DMS53 treated with DMSO at 0.1 percent for 48 hours (cell line): ENCODE data around the gene DHRS7C.
A peak's percentile ranks its signal among the peaks of the same experiment; 100 is the strongest.

Experiments
- DNase-seq: peaks from one replicate; lab custom pipeline; 2025; ENCODE audit not compliant: unreplicated experiment; lab: John Stamatoyannopoulos, UW

DHRS7C gene, protein sequence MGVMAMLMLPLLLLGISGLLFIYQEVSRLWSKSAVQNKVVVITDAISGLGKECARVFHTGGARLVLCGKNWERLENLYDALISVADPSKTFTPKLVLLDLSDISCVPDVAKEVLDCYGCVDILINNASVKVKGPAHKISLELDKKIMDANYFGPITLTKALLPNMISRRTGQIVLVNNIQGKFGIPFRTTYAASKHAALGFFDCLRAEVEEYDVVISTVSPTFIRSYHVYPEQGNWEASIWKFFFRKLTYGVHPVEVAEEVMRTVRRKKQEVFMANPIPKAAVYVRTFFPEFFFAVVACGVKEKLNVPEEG

DNA sequence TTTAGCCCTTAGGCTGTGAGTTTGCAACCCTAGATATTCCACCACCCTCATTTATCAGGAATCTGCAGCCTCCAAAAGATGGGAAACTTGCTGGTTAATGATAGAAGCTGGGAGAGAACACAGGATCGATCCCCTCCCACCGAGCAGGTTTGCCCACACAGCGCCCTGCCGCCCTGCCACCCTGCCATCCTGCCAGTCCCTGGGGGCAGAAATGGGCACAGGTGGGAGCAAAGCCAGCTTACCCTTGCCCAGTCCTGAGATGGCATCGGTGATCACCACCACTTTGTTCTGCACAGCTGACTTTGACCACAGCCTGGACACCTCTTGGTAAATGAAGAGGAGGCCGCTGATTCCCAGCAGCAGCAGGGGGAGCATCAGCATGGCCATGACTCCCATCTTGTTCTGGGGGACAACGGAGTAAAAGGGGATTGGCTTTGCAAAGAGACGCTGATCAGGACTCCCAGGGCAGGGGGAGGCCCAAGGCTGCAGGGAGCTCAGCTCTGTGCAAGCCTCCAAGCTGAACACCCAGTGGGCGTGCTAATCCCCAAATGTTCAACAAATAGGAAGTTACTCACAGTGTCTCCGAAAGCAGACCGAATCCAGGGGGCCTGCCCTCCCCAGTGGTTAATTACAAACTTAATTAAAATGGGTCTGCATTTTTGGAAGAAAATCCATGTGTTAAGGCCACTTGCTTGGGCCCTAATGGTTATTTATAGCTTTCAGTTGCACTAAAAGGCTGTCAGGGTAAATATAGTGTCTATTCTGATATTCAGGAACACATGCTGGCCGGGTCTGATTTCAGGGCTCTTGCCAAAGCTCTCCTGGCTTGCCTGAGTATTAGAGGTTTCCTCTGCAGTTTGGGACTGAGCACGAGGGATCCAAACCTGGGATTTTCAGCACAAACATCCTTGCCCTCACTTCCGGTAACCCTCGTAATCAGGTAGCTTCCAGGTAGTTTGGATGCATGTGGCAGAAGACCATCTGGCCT is at the start of gene DHRS7C:
TSS of gene DHRS7C (minus strand) at position 704 of the 988 bp plus-strand sequence. CDS start at position 396, 308 bp downstream.
- no peak for DNase-seq

- DNase-seq: no peak
Observed at GRCh38 chr17:9839433-9839832, 48.0 kb upstream of the DHRS7C start.

GRCh38 chr17:9837551-9838471 is 46.4 kb upstream of the DHRS7C start:
- no peak for DNase-seq

DNA sequence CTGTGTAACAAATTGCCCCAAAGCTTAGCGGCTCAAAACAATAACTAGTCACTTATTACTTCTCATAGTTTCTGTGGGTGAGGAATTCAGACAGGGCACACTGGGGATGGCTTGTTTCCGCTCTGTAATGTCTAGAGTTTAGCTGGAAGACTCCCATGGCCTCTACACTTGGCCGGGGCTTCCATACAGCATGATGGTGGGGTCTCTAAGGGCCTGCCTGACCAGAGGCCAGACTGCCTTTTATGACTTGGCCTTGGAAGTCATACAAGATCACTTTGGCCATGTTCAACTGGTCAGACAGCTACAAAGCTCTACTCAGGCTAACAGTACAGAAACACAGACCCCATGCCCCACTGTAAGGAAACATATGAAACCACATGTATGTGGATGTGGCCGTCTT is 42.5 kb upstream of the DHRS7C start:
- no peak for DNase-seq

GRCh38 chr17:9830711-9831110 is 39.3 kb upstream of the DHRS7C start:
- DNase-seq: no peak

DNA sequence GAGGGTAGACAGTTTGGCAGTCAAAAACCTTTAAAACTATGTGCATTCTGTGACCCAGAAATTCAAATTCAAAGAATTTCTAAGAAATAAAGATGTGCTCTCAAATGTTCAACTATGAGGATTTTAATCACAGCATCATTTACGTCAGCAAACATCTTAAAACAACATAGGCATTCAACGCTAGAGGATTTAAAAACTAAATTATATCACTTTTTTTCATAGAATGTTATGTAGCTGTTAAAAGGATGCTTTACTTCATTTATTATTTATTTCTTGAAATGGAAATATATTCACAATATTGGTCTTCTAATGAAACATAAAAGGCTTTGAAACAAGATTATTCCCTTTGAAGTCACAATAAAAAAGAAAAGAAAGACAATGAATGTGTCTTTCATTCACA is 38.0 kb upstream of the DHRS7C start:
- no peak for DNase-seq

- no peak for DNase-seq
Observed at GRCh38 chr17:9828296-9829295, 37.2 kb upstream of the DHRS7C start.

DNA sequence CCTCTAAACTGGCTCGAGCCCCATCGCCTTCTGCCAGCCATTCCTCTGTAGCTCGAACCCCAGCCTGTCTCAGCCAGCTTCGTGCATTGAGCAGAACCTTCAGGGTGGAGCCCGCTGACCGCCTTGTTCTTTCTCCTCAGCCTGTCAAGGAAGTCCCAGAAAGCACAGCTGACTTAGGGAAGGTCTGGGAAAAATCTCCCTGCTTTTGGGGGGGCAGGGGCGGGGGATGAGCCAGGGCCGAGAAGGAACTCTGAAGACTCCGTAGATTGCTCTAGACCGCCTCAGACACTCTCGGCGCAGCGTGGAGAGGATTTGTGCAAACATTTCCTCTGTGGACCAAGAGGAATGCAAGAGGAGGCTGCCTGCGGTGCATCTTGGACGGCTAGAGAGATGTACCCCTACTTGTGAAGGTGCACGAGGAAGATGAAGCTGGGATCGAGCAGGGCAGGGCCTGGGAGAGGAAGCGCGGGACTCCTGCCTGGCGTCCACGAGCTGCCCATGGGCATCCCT is 34.3 kb upstream of the DHRS7C start, which contains the start of gene GLP2R:
TSS of gene GLP2R (plus strand) at position 284 of the 510 bp plus-strand sequence. CDS start at position 424, 140 bp downstream.
- DNase-seq: no peak

DNA sequence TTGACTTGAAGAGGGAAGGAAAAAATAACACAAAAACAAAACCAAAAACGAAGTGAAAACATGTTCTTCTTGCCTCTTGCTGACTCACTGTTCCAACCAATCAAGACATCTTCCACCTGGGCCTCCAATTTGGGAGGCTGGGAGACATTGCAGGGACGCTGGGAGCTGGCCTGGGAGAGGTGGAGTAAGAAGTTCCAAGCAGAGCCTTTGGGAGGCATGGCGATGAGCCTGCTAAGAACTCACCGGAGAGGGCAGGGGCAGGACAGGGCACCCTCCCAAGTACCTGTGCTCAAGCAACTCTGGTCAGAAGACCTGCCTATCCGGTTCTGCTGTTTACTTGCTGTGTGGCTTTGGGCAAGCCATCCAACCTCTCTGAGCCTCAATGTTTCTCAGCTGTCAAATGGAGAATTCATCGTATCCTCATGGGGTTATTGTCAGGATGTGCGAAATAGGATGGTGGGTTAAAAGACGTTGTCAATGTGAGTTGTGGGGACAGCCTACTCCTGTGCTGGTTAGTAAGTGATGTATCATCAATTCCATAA is 33.5 kb upstream of the DHRS7C start:
- no peak for DNase-seq

- DNase-seq: no peak
Observed at GRCh38 chr17:9824094-9824493, 32.7 kb upstream of the DHRS7C start.

DNA sequence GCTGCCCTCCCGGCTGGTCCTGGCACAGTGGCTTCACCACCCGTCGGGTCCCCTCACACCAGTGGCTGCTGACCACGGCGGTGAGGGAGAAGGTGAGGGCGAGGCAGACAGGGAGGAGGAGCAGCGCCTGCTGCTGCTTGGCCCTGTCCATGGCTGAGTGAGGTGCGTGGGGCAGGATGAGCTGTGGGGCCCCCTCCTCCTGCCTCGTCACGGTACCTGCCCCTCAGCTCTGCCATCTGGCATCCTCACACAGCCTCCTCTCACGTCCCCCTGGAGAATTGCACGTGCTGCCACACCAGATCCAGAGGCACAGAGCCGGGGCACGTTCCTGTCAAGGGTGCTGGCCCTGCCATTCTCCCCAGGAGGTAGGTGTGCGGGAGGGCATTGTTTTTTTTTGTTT is 30.5 kb upstream of the DHRS7C start, which contains the start of gene GSG1L2:
TSS of gene GSG1L2 (minus strand) at position 159 of the 400 bp plus-strand sequence. CDS start at position 151, 8 bp downstream.
- DNase-seq: no peak

GRCh38 chr17:9820448-9820847 is 29.1 kb upstream of the DHRS7C start:
- no peak for DNase-seq

DNA sequence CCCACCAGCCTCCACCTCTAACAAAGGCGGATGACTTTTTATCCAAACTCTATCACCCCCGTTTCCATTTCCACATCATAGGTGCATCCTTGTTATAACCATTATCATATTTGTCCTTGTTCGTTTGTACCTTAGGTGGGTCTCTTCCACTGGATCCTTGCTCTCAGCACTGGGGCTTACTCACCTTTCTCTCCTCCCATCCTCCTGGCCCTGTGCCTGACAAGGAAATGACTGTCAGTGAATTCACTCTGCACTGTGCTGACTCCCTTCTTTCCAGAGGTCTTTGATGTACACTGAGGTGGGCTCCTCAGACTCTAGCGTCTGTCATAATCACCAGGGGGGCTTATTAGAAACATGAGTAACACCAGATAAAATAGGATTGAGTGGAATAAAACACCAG is 27.4 kb upstream of the DHRS7C start:
- no peak for DNase-seq

DNA sequence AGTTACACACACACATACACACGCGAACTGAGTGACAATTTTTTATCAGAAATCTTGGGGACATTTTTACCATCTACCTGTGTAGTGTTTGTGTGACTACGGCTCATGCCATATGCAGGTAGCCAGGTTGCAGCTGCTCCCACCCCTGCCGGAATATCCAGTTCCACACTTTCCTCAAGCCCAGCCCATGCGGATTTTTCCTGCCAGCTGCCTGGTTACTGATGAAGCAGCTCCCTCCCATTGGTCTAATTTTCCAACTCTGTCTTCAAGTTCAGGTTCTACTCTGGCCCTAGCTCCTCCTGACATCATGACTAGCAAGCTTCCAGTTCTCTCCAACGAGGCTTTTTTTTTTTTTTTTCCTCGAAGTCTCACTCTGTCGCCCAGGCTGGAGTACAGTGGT is 25.7 kb upstream of the DHRS7C start:
- peak; percentile 14 for DNase-seq

DNA sequence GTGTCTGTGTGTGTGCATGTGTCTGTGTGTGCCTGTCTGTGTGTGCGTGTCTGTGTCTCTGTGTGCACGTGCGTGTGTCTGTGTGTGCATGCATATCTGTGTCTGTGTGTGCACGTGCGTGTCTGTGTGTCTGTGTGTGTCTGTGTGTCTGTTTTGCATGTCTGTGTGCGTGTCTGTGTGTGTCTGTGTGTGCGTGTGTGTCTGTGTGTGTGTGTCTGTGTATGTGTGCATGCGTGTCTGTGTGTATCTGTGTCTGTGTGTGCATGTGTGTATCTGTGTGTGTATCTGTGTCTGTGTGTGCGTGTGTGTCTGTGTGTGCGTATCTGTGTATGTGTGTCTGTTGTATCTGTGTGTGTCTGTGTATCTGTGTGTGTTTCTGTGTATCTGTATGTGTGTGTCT is 25.1 kb upstream of the DHRS7C start:
- no peak for DNase-seq

- no peak for DNase-seq
Observed at GRCh38 chr17:9814337-9814945, 23.0 kb upstream of the DHRS7C start.

DNA sequence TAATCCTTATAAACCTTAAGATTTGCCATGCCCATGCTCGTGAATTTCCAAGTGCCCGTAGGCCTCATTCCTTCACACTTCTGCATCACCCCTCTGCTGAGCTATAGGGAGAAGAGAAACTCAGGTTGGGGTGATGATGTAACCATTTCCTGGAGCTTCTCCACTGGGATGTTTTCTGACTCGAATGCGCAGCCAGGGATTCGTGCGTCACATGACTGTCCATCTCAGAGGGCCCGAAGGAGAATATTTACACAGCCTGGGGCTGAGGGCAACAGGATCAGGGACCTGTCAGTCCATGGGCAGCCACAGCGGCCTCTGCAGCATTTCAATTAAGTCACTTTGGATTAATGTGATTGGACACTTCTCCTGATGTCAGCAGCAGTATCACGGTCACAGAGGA is 21.8 kb upstream of the DHRS7C start:
- DNase-seq: no peak

DNA sequence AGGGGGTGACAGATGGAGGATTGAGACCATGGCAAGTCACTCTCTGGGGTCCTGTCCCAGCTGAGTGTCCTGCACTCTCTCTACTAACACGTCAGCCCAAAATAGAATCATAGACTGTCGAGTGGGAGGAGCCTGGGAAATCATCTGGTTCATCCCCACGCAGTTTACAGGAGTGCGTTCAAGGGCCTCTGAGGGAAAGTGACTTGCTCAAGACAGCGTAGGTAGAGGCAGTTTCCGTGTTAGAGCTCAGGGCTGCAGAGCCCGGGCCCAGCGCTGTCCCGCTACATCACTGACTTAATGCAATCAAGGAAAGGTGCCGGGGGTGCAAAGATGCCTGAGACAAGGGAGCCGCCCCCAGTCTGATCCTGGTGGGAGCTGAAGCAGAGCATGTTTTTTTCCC is 20.1 kb upstream of the DHRS7C start:
- no peak for DNase-seq

- no peak for DNase-seq
Observed at GRCh38 chr17:9811086-9811485, 19.7 kb upstream of the DHRS7C start.
